HepG2 (cell line): Measurements from ENCODE around the gene MAGED4. TPM values are rescaled to one million over a fixed set of nuclear protein-coding genes. Genes with fewer than 3 reads are reported as not detected.

Source experiments
- ATAC-seq: fragments of 200-7000 bp; cut with Tn5 transposase; 3 replicates; pipeline ENCODE4 v1.9.1; 2020; ENCODE audit warnings: mild to moderate bottlenecking, moderate library complexity
- BruUV-seq: library from RNA; stranded (reverse); fragments of 400-500 nt; replicated peaks from 2 replicates; lab custom pipeline; 2021; lab: Mats Ljungman, UMichigan
- CTCF ChIA-PET: fragments of 300-600 bp; formaldehyde crosslinking; extraction: SDS; loops from one replicate; lab custom pipeline; 2021; ENCODE audit warnings: low total read pairs, inconsistent platforms, low intra/inter-chr PET ratio; lab: Yijun Ruan, JAX
- POLR2A ChIA-PET: fragments of 350-600 bp; sonication (Branson Sonifier 250); formaldehyde crosslinking; loops from one replicate; lab custom pipeline; 2020; ENCODE audit warnings: antibody characterized with exemption, inconsistent platforms; lab: Yijun Ruan, JAX
- DNase-seq: peaks from one replicate; pipeline ENCODE4 v3.0.0-alpha.2; 2015; ENCODE audit warnings: low spot score
- FAIRE-seq: peaks from 3 replicates; lab custom pipeline; 2011; peaks lifted over from hg19 to GRCh38; lab: Jason Lieb, UNC
- H2AFZ ChIP-seq: one replicate; pipeline ENCODE4 v1.6.1; 2011; ENCODE audit warnings: low read length, inconsistent platforms
- H3K27ac ChIP-seq: fragments of 300-600 bp; 3 replicates; pipeline ENCODE4 v1.8.0; 2011; ENCODE audit warnings: mixed run types, mild to moderate bottlenecking, mixed read lengths, low read length, inconsistent platforms; ENCODE audit not compliant: insufficient read depth; ENCODE audit errors: extremely low read length
- H3K27me3 ChIP-seq, 2 experiments: fragments of 200-600 bp in 1 of 2; 2 replicates in 1 of 2; 3 replicates in 1 of 2; pipeline versions ENCODE4 v1.6.0 to v1.8.0; 2011; ENCODE audit warnings: low read length in 2 of 2, mild to moderate bottlenecking in 2 of 2, moderate library complexity in 2 of 2, inconsistent platforms in 1 of 2; ENCODE audit not compliant: insufficient read depth in 2 of 2, control insufficient read depth in 1 of 2
- H3K36me3 ChIP-seq, 2 experiments: fragments of 200-600 bp in 1 of 2; replicated peaks in 1 of 2; 2 replicates in 1 of 2; 3 replicates in 1 of 2; pipeline versions ENCODE4 v1.5.1 to v1.8.0; 2011; ENCODE audit warnings: low read length in 2 of 2, inconsistent platforms in 1 of 2; ENCODE audit not compliant: insufficient read depth in 2 of 2, control insufficient read depth in 1 of 2
- H3K4me1 ChIP-seq: 2 replicates; pipeline ENCODE4 v1.5.1; 2012; ENCODE audit warnings: low read length, inconsistent platforms; ENCODE audit not compliant: insufficient read depth
- H3K4me2 ChIP-seq: 2 replicates; pipeline ENCODE4 v1.6.0; 2011; ENCODE audit warnings: low read depth, low read length, inconsistent platforms
- H3K4me3 ChIP-seq, 3 experiments: fragments of 200-600 bp in 1 of 3; sonication (generic), shearing (Covaris generic) in 1 of 3; replicated peaks in 1 of 3; 2 replicates each; pipeline ENCODE4 v1.5.1; 2011 to 2016; ENCODE audit warnings: low read length in 3 of 3, inconsistent platforms in 2 of 3, low read depth in 2 of 3, mild to moderate bottlenecking in 2 of 3, control low read depth in 1 of 3, mixed read lengths in 1 of 3; ENCODE audit not compliant: insufficient read depth in 1 of 3
- H3K79me2 ChIP-seq: one replicate; pipeline ENCODE4 v1.6.1; 2011; ENCODE audit warnings: low read length, inconsistent platforms; ENCODE audit not compliant: insufficient read depth
- H3K9ac ChIP-seq: 2 replicates; pipeline ENCODE4 v1.6.0; 2011; ENCODE audit warnings: mild to moderate bottlenecking, low read depth, low read length, inconsistent platforms; ENCODE audit not compliant: insufficient read depth
- H3K9me3 ChIP-seq: 2 replicates; pipeline ENCODE4 v1.5.1; 2012; ENCODE audit warnings: mild to moderate bottlenecking, low read length
- H4K20me1 ChIP-seq: 2 replicates; pipeline ENCODE4 v1.6.0; 2011; ENCODE audit warnings: inconsistent platforms, mild to moderate bottlenecking, low read length, moderate library complexity; ENCODE audit not compliant: insufficient read depth
- FOXP4 ChIP-seq: sonication (generic); formaldehyde crosslinking; IDR thresholded peaks from 2 replicates; pipeline ENCODE4 v1.4.0; 2020; ENCODE audit warnings: missing genetic modification reagents
- GFI1 ChIP-seq: sonication (generic); formaldehyde crosslinking; IDR thresholded peaks from 2 replicates; pipeline ENCODE4 v1.5.0; 2020; ENCODE audit warnings: missing genetic modification reagents, mild to moderate bottlenecking, borderline replicate concordance
- IRF1 ChIP-seq: sonication (generic); formaldehyde crosslinking; IDR thresholded peaks from 2 replicates; pipeline ENCODE4 v1.4.0; 2020; ENCODE audit warnings: low read depth, mild to moderate bottlenecking, missing genetic modification reagents
- IRX3 ChIP-seq: sonication (generic); formaldehyde crosslinking; IDR thresholded peaks from 2 replicates; pipeline ENCODE4 v1.8.1; 2023; ENCODE audit warnings: mild to moderate bottlenecking, low read depth, missing genetic modification reagents, borderline replicate concordance
- JUNB ChIP-seq: sonication (generic); formaldehyde crosslinking; IDR thresholded peaks from 2 replicates; pipeline ENCODE4 v1.8.0; 2022; ENCODE audit warnings: missing genetic modification reagents, mild to moderate bottlenecking, borderline replicate concordance
- NCOA2 ChIP-seq: sonication (generic); formaldehyde crosslinking; IDR thresholded peaks from 2 replicates; pipeline ENCODE4 v1.8.0; 2022; ENCODE audit warnings: inconsistent platforms
- NPAS2 ChIP-seq: sonication (generic); formaldehyde crosslinking; IDR thresholded peaks from 2 replicates; pipeline ENCODE4 v1.8.0; 2022; ENCODE audit warnings: mild to moderate bottlenecking, missing genetic modification reagents, borderline replicate concordance
- PAXIP1 ChIP-seq: sonication (generic); formaldehyde crosslinking; conservative IDR thresholded peaks from 2 replicates; pipeline ENCODE4 v1.4.0; 2020; ENCODE audit warnings: mild to moderate bottlenecking, missing genetic modification reagents, moderate library complexity
- POLR2AphosphoS2 ChIP-seq: IDR thresholded peaks from 2 replicates; pipeline ENCODE4 v1.6.1; 2011; ENCODE audit warnings: low read depth, low read length, improper control_type of control experiment
- SKIL ChIP-seq: sonication (generic); formaldehyde crosslinking; IDR thresholded peaks from 2 replicates; pipeline ENCODE4 v1.8.0; 2022; ENCODE audit warnings: missing genetic modification reagents, mild to moderate bottlenecking, moderate library complexity, borderline replicate concordance
- ZBTB42 ChIP-seq: sonication (generic); formaldehyde crosslinking; IDR thresholded peaks from 2 replicates; pipeline ENCODE4 v1.5.0; 2020; ENCODE audit warnings: mild to moderate bottlenecking, missing genetic modification reagents
- ZFP41 ChIP-seq: sonication (generic); formaldehyde crosslinking; IDR thresholded peaks from 2 replicates; pipeline ENCODE4 v1.4.0; 2020; ENCODE audit warnings: mild to moderate bottlenecking, missing genetic modification reagents, borderline replicate concordance
- ZNF18 ChIP-seq: sonication (generic); formaldehyde crosslinking; IDR thresholded peaks from 2 replicates; pipeline ENCODE4 v1.8.0; 2022; ENCODE audit warnings: mild to moderate bottlenecking, missing genetic modification reagents; ENCODE audit not compliant: insufficient replicate concordance
- WGBS: methylation state at CpG from one replicate; pipeline ENCODE4 v1.1.6; 2017; ENCODE audit warnings: low lambda C conversion rate; 5-methylcytosine and 5-hydroxymethylcytosine counted together
- in situ Hi-C: cut with HindIII; loops from 2 replicates; pipeline ENCODE4 v1.10.0; 2017; ENCODE audit warnings: low pct_unique_long_range_greater_than_20kb; ENCODE audit not compliant: extremely low pct_ligation_motif_present
- intact Hi-C: fragments of 100-400 bp; cut with micrococcal nuclease; formaldehyde crosslinking; loops from one replicate; pipeline ENCODE4 v1.10.0; 2022; ENCODE audit not compliant: unreplicated experiment
- polyA plus RNA-seq, 8 experiments: library from polyadenylated mRNA; depleted of rRNA in 3 of 8; stranded (reverse) in 7 of 8; unstranded in 1 of 8; fragments of >200 nt; fragmentation: Illumina TruSeq in 4 of 8; extraction: Trizol in 4 of 8; gene quantifications; 2 replicates each; pipeline versions ENCODE4 v1.2.1 to v1.2.3, GENCODE V29; 2011 to 2016; ENCODE audit warnings: low read depth in 4 of 8, missing spikeins in 1 of 8, mixed read lengths in 1 of 8; ENCODE audit not compliant: insufficient read depth in 1 of 8
- total RNA-seq, 5 experiments: library from RNA; depleted of rRNA; stranded (reverse); fragments of >200 nt; fragmentation: Illumina TruSeq; extraction: Trizol; gene quantifications; 2 replicates each; pipeline ENCODE4 v1.2.3, GENCODE V29; 2016; ENCODE audit warnings: low read depth in 1 of 5

The MAGED4 gene
- total and polyA plus RNA-seq, 2 of the 13 experiments (the other 11 are each of a cell fraction or from before 2014, with no cell fraction given), result 32.1 to 35.0 TPM

GRCh38 chrX:52139545-52139895 is 45.2 kb upstream of the MAGED4 start (continued):
- no peak for TF ChIP-seq ZNF18 (CRISPR knock-in tag)
- no peak for TF ChIP-seq JUNB (CRISPR knock-in tag)

GRCh38 chrX:52140020-52140419 is 44.7 kb upstream of the MAGED4 start:
- no peak for DNase-seq
- Histone ChIP-seq H3K9me3 (no peaks in the 10 kb centered on the region), H3K27me3 (no peaks in the 10 kb centered on the region), H3K27ac (no peak overlapping the region), H3K36me3 (no peaks in the 10 kb centered on the region), H4K20me1 (no peaks in the 10 kb centered on the region), H3K79me2 (no peaks in the 10 kb centered on the region), H3K9ac (no peak overlapping the region), H3K4me2 (no peak overlapping the region), H3K4me3 (no peak overlapping the region), H2AFZ (no peak overlapping the region), H3K4me1 (no peaks in the 10 kb centered on the region)
- TF ChIP-seq POLR2AphosphoS2 (no peak), PAXIP1 (no peak), ZBTB42 (CRISPR knock-in tag) (no peak), SKIL (CRISPR knock-in tag) (no peak), NCOA2 (CRISPR knock-in tag) (no peak), IRX3 (CRISPR knock-in tag) (no peak), GFI1 (CRISPR knock-in tag) (no peak), NPAS2 (CRISPR knock-in tag) (no peak), ZFP41 (CRISPR knock-in tag) (no peak), FOXP4 (CRISPR knock-in tag) (no peak), IRF1 (CRISPR knock-in tag) (no peak)
- ChIA-PET CTCF (no interaction called here), POLR2A (no interaction called here)
- WGBS, result 0% methylated on average over 1 of the region's 1 CpG
- intact Hi-C loops (no loop called here), in situ Hi-C loops (no loop called here)
- FAIRE-seq, result no peak
- ATAC-seq, result no peak
- no TSS peak for BruUV-seq
